ENCODE results near the gene PLPPR1. TPM values are rescaled to one million over a fixed set of nuclear protein-coding genes. Genes with fewer than 3 reads are reported as not detected.

PLPPR1 gene
- total RNA-seq: not detected

DNA sequence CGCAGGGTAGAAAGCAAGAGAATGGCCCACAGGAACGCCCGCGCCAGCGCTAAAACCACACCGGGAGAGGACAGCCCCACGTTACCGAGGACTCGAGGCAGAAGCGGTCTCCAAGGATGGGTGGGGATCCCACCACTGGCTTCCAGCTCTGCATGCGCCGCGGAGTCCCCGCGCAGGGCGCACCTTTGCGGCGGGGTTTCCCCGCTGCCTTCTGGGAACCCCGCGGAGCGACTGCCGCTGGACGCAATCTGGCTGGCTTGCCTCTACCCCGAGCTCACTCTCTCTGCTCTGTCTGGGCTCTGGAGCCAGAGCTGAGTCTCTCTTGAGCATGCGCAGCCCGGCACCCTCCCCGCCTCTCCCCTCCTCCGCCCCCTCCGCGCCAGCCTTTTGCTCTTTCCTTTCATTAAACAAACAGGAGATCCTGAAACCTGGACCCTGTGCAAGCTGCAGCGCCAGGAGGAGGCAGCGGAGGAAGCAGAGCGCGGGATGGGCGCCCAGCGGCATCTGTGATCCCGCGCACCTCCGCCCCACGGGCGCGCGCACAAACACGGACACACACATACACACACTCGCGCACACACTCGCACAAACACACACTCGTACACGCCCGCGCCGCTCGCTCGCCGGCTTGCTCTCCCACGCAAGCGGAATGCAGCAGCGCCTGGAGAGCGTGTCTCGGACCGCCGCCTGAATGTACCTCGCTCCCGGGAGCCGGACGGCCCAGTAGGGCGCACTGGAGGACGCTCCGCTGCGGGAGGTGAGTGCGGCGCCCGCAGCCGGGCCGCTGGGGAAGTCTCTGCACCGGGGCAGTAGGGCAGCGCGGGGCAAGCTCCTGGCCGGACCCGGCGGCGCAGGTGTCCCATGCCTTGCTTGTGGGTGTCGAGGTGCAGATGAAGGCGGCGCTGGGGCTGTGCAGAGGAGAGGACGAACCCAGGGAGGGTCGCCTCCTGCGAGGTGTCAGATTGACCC, at the start of gene PLPPR1:
Gene PLPPR1 (plus strand): TSS at position 382 of the 969 bp plus-strand sequence.
- peaks cover 30% of the 10 kb centered on the region for H3K27me3 ChIP-seq (ENCODE audit: insufficient read depth, low read length)
- no peak within 1 kb of the TSS for H3K4me3 ChIP-seq (ENCODE audit: low read length)
- no peaks in the 10 kb centered on the region for H3K9me3 ChIP-seq (ENCODE audit: low read depth, low read length)
- no peaks in the 10 kb centered on the region for H3K4me1 ChIP-seq (ENCODE audit: insufficient read depth, low read length)

DNA sequence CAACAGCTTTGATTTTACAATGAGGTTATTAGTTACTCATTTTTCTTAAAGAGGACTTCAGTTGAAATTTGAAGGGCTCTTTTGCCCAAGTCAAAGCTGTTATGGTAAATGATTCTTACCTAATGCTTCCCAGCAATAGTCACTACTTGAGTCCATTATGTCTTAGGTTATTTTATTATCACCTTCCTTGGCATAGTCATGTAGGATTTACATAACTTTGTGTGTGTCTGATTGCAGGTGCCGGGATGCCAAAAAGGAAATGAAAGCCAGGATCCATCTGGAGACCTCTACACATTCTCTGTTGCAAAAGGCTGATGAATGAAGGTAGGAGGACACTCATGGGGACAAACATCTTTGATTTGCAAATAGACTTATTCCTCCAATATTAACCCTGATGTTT, 38.8 kb upstream of the PLPPR1 start:
- no peak overlapping the region for H3K4me3 ChIP-seq (ENCODE audit: low read length)
- H3K9me3 ChIP-seq (ENCODE audit: low read depth, low read length): no peaks in the 10 kb centered on the region
- no peaks in the 10 kb centered on the region for H3K27me3 ChIP-seq (ENCODE audit: insufficient read depth, low read length)
- H3K4me1 ChIP-seq (ENCODE audit: insufficient read depth, low read length): no peaks in the 10 kb centered on the region

DNA sequence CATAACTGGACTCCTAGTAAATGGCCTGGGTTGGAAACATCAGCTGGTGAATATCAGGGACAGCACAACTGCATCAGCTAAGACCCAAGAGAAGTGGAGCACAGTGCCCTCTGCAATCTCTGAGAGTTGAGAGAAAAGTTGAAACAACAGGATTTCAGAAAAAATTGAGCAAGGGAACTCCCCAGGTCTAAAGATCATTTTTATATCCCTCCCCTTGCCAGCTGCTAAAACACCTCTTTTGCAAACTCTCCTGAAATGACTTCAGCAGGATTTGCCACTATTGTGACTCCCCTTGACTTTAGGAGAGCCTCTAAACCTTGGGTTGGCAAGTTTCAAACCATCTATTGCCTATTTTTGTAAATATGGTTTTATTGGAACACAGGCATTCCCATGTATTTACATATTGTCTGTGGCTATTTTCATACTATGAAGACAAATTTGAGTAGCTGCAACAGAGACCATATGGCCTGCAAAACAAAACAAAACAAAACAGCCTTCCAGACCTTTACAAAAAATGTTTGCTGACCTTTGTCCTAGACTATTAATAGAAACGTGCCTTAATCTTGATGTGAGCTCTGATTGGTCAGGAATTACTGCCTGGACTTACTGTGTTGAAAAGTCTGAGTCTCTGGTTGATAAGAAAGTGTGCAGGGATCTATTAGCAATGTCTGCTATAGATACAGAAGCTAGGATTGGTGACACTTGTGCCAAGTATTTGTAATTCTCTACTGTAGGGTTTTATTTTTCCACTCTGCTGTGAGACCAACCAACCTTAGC, 37.7 kb upstream of the PLPPR1 start:
- H3K9me3 ChIP-seq (ENCODE audit: low read depth, low read length): no peaks in the 10 kb centered on the region
- H3K4me1 ChIP-seq (ENCODE audit: insufficient read depth, low read length): no peaks in the 10 kb centered on the region
- H3K27me3 ChIP-seq (ENCODE audit: insufficient read depth, low read length): no peaks in the 10 kb centered on the region
- H3K4me3 ChIP-seq (ENCODE audit: low read length): no peak overlapping the region

GRCh38 chr9:100992632-100993031, 35.9 kb upstream of the PLPPR1 start:
- no peaks in the 10 kb centered on the region for H3K27me3 ChIP-seq (ENCODE audit: insufficient read depth, low read length)
- no peaks in the 10 kb centered on the region for H3K4me1 ChIP-seq (ENCODE audit: insufficient read depth, low read length)
- no peaks in the 10 kb centered on the region for H3K9me3 ChIP-seq (ENCODE audit: low read depth, low read length)
- no peak overlapping the region for H3K4me3 ChIP-seq (ENCODE audit: low read length)

- no peak overlapping the region for H3K4me3 ChIP-seq (ENCODE audit: low read length)
- H3K9me3 ChIP-seq (ENCODE audit: low read depth, low read length): no peaks in the 10 kb centered on the region
- H3K4me1 ChIP-seq (ENCODE audit: insufficient read depth, low read length): no peaks in the 10 kb centered on the region
- H3K27me3 ChIP-seq (ENCODE audit: insufficient read depth, low read length): no peaks in the 10 kb centered on the region
These were observed 28.5 kb upstream of the PLPPR1 start for GRCh38 chr9:100999906-101000544.

GRCh38 chr9:101005246-101005645, 23.3 kb upstream of the PLPPR1 start:
- no peak overlapping the region for H3K4me3 ChIP-seq (ENCODE audit: low read length)
- peaks cover 6% of the 10 kb centered on the region for H3K9me3 ChIP-seq (ENCODE audit: low read depth, low read length)
- H3K4me1 ChIP-seq (ENCODE audit: insufficient read depth, low read length): no peaks in the 10 kb centered on the region
- H3K27me3 ChIP-seq (ENCODE audit: insufficient read depth, low read length): no peaks in the 10 kb centered on the region

DNA sequence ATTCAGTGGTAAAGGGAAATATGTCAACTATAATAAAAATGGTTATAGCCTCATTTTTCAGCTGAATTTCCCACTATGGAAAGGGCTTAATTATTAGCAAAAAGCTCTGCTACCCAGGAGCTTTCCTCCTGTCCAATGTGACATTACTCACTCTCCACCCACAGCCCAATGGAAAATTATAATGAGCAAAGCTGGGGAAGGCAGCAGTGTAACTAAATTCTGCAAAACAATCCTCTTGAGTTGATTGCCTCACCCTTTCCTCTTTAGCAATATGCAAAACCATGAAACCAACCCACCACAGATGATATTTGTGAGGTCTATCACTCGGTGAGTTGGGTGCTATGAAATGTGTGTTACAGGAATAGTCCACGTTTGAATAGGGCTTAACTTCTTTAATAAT, 14.0 kb upstream of the PLPPR1 start:
- no peak overlapping the region for H3K4me3 ChIP-seq (ENCODE audit: low read length)
- no peaks in the 10 kb centered on the region for H3K4me1 ChIP-seq (ENCODE audit: insufficient read depth, low read length)
- no peaks in the 10 kb centered on the region for H3K9me3 ChIP-seq (ENCODE audit: low read depth, low read length)
- no peaks in the 10 kb centered on the region for H3K27me3 ChIP-seq (ENCODE audit: insufficient read depth, low read length)

DNA sequence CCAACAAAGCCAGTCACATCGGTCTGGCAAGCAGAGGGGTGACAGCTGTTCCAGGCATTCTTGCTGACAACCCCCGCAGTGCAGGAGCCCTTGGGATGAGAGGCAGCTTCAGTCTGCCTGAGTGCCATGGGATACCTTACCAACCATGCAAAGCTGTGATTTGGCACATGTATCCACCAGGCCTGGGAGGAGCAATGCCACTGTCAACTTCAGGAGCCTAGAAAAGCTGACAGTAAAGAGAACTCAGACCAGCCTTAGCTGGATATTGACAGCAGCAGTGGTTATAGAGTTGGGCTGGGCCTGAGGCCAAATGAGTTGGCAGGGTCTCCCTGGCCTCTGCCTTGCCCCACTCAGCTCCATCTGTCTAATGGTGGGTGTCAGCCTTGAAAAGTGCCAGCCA, 10.1 kb upstream of the PLPPR1 start:
- Histone ChIP-seq H3K4me1 (ENCODE audit: insufficient read depth, low read length) (no peaks in the 10 kb centered on the region), H3K27me3 (ENCODE audit: insufficient read depth, low read length) (no peaks in the 10 kb centered on the region), H3K9me3 (ENCODE audit: low read depth, low read length) (no peaks in the 10 kb centered on the region), H3K4me3 (ENCODE audit: low read length) (no peak overlapping the region)

DNA sequence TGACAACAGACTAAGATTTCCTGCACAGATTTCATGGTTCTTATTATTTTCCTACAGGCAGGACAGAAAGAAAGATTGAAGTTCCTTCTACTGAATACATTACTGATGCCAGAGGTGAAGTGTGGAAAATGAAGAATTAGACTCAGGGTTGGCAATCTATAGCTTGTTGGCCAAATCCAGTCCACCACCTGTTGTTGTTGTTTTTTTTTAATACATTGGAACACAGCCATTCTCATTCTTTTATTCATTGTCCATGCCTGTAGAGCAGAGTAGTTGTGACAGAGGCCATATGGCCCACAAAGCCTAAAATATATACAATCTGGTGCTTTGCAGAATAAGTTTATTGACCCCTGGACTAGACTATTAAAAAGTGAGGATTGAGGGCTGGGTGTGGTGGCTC, 5.8 kb upstream of the PLPPR1 start:
- H3K4me3 ChIP-seq (ENCODE audit: low read length): no peak overlapping the region
- H3K4me1 ChIP-seq (ENCODE audit: insufficient read depth, low read length): no peaks in the 10 kb centered on the region
- H3K9me3 ChIP-seq (ENCODE audit: low read depth, low read length): no peaks in the 10 kb centered on the region
- peaks cover 8% of the 10 kb centered on the region for H3K27me3 ChIP-seq (ENCODE audit: insufficient read depth, low read length)

DNA sequence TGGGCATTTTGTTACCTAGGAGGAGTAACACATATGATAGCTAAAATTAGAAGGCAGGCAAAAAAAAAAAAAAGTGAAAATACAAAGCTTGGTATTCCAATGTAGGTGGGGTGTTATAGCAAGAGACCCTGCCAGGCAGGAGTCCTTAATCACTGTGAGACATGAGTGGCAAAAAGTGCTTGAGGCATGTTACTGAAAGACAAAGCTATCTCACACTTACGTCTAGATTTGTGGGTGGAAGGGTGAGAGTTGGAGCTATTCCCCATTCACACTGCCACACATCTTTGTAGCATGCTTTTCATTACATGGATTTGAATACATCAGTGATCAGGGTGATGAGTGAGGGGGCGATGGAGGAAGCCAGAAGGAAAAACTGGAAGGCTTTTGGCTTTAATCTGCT, 2.6 kb upstream of the PLPPR1 start:
- H3K4me3 ChIP-seq (ENCODE audit: low read length): no peak overlapping the region
- H3K27me3 ChIP-seq (ENCODE audit: insufficient read depth, low read length): peaks cover 30% of the 10 kb centered on the region
- no peaks in the 10 kb centered on the region for H3K4me1 ChIP-seq (ENCODE audit: insufficient read depth, low read length)
- no peaks in the 10 kb centered on the region for H3K9me3 ChIP-seq (ENCODE audit: low read depth, low read length)

DNA sequence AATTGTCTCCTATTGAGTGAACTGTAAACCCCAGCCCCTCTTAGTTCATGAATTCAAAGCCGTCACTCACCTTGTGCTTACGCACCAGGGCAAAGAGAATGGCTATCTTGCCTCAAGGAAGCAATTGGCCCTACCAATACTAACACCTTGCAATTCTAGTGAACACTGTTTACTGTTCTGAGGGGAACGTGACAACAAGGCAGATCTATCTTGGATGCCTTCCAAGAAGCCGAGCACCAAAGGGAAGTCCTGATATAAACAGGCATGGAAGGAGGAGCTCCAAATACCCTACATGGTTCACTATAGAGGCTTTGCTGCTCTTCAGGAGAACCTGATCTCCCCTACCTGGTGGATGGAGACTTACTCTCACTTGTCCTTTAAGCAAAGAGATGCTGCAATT, 1.7 kb upstream of the PLPPR1 start:
- Histone ChIP-seq H3K4me1 (ENCODE audit: insufficient read depth, low read length) (no peaks in the 10 kb centered on the region), H3K4me3 (ENCODE audit: low read length) (no peak overlapping the region), H3K9me3 (ENCODE audit: low read depth, low read length) (no peaks in the 10 kb centered on the region), H3K27me3 (ENCODE audit: insufficient read depth, low read length) (peaks cover 30% of the 10 kb centered on the region)

DNA sequence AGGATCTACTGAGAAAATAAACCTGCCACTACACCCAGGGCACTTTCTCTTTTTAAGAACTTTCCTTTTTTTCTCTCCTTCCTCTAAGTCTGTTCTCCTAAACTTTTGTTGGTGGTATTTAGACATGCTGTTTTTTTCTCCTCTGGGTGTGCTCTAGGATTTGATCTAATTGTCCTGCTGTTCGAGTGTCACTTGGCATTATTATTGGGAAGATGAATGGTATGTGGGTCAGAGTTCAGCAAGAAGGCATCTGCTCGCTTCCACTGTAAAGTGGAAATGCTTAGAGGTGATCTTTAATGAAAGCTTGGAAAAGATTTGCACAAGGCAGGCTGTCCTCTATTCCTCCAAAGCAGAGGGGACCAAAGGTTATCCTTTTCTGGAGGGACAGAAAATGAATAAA, 1.3 kb upstream of the PLPPR1 start:
- Histone ChIP-seq H3K4me1 (ENCODE audit: insufficient read depth, low read length) (no peaks in the 10 kb centered on the region), H3K27me3 (ENCODE audit: insufficient read depth, low read length) (peaks cover 30% of the 10 kb centered on the region), H3K9me3 (ENCODE audit: low read depth, low read length) (no peaks in the 10 kb centered on the region), H3K4me3 (ENCODE audit: low read length) (no peak overlapping the region)

- Histone ChIP-seq H3K4me3 (ENCODE audit: low read length) (no peak overlapping the region), H3K27me3 (ENCODE audit: insufficient read depth, low read length) (peaks cover 30% of the 10 kb centered on the region), H3K4me1 (ENCODE audit: insufficient read depth, low read length) (no peaks in the 10 kb centered on the region), H3K9me3 (ENCODE audit: low read depth, low read length) (no peaks in the 10 kb centered on the region)
These were observed 688 bp upstream of the PLPPR1 start for GRCh38 chr9:101027733-101028345.

DNA sequence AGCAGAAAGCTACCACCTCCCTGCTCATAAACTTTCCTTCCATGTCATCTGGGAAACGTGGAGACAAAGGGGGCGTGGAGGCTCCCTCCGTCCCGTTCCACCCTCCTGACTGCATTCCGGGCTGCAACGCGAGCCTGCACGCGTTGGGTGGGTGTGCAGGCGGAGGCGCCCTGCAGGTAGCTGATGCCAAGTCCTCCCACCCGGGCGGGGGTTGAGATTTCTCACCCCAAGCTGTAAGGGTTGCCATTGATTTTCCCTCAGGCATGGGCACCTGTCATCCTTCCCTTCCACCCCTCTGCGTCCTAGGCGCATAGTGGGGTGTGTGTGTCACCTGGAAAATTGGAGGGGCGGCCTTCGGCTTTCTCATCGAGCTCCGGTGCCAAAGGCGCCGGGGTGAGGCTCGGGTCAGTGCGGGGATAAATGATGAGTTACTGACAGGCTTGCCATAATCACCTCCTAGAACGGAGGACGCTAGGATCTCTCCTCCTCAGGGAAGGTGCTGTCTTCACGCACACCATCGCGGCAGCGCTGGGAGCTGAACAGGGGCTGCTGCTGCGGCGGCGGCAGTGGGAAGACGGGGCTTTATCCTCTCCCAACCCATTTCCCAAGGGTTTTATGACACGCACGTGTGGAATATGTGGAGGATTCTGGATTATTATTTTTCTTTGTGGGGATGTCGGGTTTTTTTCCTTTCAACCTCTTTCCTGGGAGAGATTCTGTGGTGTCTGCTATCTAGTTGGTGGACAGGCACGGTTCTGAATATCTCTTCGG, 973 bp downstream of the PLPPR1 start:
- Histone ChIP-seq H3K27me3 (ENCODE audit: insufficient read depth, low read length) (peaks cover 30% of the 10 kb centered on the region), H3K4me1 (ENCODE audit: insufficient read depth, low read length) (no peaks in the 10 kb centered on the region), H3K9me3 (ENCODE audit: low read depth, low read length) (no peaks in the 10 kb centered on the region), H3K4me3 (ENCODE audit: low read length) (no peak overlapping the region)

Data from mononuclear cell (primary cell).